SK-N-SH treated with all-trans-retinoic acid at 6 μM for 48 hours (cell line): ENCODE data around the gene C1R.

Experiments used
- ATAC-seq: fragments of 200-7000 bp; cut with Tn5 transposase; 3 replicates; pipeline ENCODE4 v1.9.1; 2020; ENCODE audit warnings: mild to moderate bottlenecking, moderate library complexity
- BACH2 ChIP-seq: fragments of 250-450 bp; sonication (Bioruptor Pico); IDR thresholded peaks from 2 replicates; pipeline ENCODE4 v1.9.0; 2021; ENCODE audit warnings: mild to moderate bottlenecking, borderline replicate concordance
- CREB5 ChIP-seq: fragments of 250-450 bp; sonication (Bioruptor Pico); IDR thresholded peaks from 2 replicates; pipeline ENCODE4 v1.5.1; 2020; ENCODE audit warnings: low read depth, mild to moderate bottlenecking, moderate library complexity
- CSDC2 ChIP-seq: fragments of 250-450 bp; sonication (Bioruptor Pico); IDR thresholded peaks from 2 replicates; pipeline ENCODE4 v1.5.0; 2020; ENCODE audit warnings: mild to moderate bottlenecking, moderate library complexity
- CSRNP3 ChIP-seq: fragments of 250-450 bp; sonication (Bioruptor Pico); IDR thresholded peaks from 2 replicates; pipeline ENCODE4 v1.5.1; 2021; ENCODE audit warnings: mild to moderate bottlenecking, moderate library complexity
- ESRRG ChIP-seq: fragments of 250-450 bp; sonication (Bioruptor Pico); IDR thresholded peaks from 2 replicates; pipeline ENCODE4 v1.6.1; 2021; ENCODE audit warnings: mild to moderate bottlenecking
- GLIS3 ChIP-seq: fragments of 250-450 bp; sonication (Bioruptor Pico); IDR thresholded peaks from 2 replicates; pipeline ENCODE4 v1.5.0; 2020; ENCODE audit warnings: mild to moderate bottlenecking, moderate library complexity
- ISL1 ChIP-seq: fragments of 250-450 bp; sonication (Bioruptor Pico); IDR thresholded peaks from 2 replicates; pipeline ENCODE4 v2.1.2; 2022; ENCODE audit warnings: mild to moderate bottlenecking, moderate library complexity
- OSR1 ChIP-seq: fragments of 250-450 bp; sonication (Bioruptor Pico); IDR thresholded peaks from 2 replicates; pipeline ENCODE4 v1.8.0; 2022; ENCODE audit warnings: moderate library complexity, mild to moderate bottlenecking, inconsistent platforms
- PATZ1 ChIP-seq: fragments of 250-450 bp; sonication (Bioruptor Pico); IDR thresholded peaks from 2 replicates; pipeline ENCODE4 v1.8.0; 2020; ENCODE audit warnings: mild to moderate bottlenecking, moderate library complexity, borderline replicate concordance
- PPARA ChIP-seq: fragments of 250-450 bp; sonication (Bioruptor Pico); IDR thresholded peaks from 2 replicates; pipeline ENCODE4 v1.5.0; 2020; ENCODE audit warnings: mild to moderate bottlenecking, borderline replicate concordance
- RARB ChIP-seq: fragments of 250-450 bp; sonication (Bioruptor Pico); IDR thresholded peaks from 2 replicates; pipeline ENCODE4 v1.8.0; 2021; ENCODE audit warnings: mild to moderate bottlenecking, moderate library complexity
- SNAI2 ChIP-seq: fragments of 250-450 bp; sonication (Bioruptor Pico); IDR thresholded peaks from 2 replicates; pipeline ENCODE4 v1.5.0; 2020; ENCODE audit warnings: mild to moderate bottlenecking, moderate library complexity
- TCF4 ChIP-seq: fragments of 250-450 bp; sonication (Bioruptor Pico); IDR thresholded peaks from 2 replicates; pipeline ENCODE4 v1.8.0; 2021; ENCODE audit warnings: mild to moderate bottlenecking, moderate library complexity, borderline replicate concordance
- TOX ChIP-seq: fragments of 250-450 bp; sonication (Bioruptor Pico); IDR thresholded peaks from 2 replicates; pipeline ENCODE4 v1.8.0; 2021; ENCODE audit warnings: mild to moderate bottlenecking, moderate library complexity, borderline replicate concordance
- ZC3H10 ChIP-seq: fragments of 250-450 bp; sonication (Bioruptor Pico); IDR thresholded peaks from 2 replicates; pipeline ENCODE4 v1.5.1; 2021; ENCODE audit warnings: mild to moderate bottlenecking, moderate library complexity
- ZFP3 ChIP-seq: fragments of 250-450 bp; sonication (Bioruptor Pico); IDR thresholded peaks from 2 replicates; pipeline ENCODE4 v1.5.0; 2020; ENCODE audit warnings: mild to moderate bottlenecking, moderate library complexity
- ZFP30 ChIP-seq: fragments of 450-650 bp; formaldehyde crosslinking; IDR thresholded peaks from 2 replicates; pipeline ENCODE4 v1.5.0; 2022; ENCODE audit warnings: mild to moderate bottlenecking, moderate library complexity
- ZNF565 ChIP-seq: fragments of 450-650 bp; formaldehyde crosslinking; conservative IDR thresholded peaks from 2 replicates; pipeline ENCODE4 v1.5.0; 2020; ENCODE audit warnings: low read depth, mild to moderate bottlenecking, moderate library complexity
- ZNF70 ChIP-seq: fragments of 450-650 bp; formaldehyde crosslinking; IDR thresholded peaks from 2 replicates; pipeline ENCODE4 v1.5.0; 2020; ENCODE audit warnings: mild to moderate bottlenecking, moderate library complexity
- ZNF8 ChIP-seq: fragments of 450-650 bp; formaldehyde crosslinking; IDR thresholded peaks from 2 replicates; pipeline ENCODE4 v1.5.0; 2020; ENCODE audit warnings: mild to moderate bottlenecking, moderate library complexity
- TF ChIP-seq, protein P1 (sequence below): fragments of 250-450 bp; sonication (Bioruptor Pico); IDR thresholded peaks from 2 replicates; pipeline ENCODE4 v1.8.0; 2021; ENCODE audit warnings: low read depth, mild to moderate bottlenecking, moderate library complexity, borderline replicate concordance
- TF ChIP-seq, protein P2 (sequence below): fragments of 250-450 bp; sonication (Bioruptor Pico); IDR thresholded peaks from 2 replicates; pipeline ENCODE4 v1.5.0; 2020; ENCODE audit warnings: mild to moderate bottlenecking, moderate library complexity

Gene C1R

DNA sequence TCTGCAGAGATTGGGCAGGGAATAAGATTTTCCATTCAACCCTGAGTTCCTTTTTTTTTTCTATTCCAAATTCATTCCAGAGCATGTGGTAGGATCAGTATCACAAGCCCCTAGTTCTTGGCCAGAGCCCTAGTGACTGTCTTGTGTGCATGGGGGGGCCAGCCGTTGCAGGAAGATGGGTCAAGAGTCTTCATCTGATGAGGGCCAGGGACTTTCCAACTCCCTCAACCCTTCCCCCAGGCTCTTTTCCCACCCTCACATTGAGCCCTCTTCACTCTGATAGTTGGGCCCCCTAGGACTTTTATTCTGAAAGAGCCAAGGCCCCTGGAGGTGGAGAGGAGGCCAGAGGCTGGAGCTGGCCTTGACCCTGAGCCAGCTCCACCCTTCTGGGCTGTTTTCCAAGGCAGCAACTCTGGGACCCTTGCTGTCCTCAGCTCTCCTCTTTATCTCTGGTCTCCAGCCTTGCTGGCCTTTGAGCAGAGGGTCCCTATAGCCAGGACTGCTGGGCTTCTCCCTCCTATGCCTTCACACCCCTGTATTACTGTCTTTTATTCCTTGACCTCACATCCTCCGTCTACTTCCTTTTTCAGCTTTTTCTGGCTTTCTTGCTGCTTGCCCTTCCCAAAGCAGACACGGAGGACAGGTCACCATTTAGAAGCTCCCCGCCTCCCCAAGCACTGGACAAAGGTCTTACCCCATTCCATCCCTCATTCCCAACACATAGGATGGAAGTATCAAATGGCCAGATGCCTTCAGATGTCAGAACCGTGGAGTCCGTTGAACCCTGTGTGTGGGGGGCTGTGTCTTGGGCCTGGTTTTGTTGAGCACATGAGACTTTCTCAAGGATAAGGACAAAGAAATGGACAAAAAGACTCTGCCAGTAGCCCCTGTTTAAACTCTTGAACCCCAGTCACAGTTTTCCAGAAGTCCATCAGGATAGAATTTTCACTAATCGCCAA, 30.8 kb upstream of the C1R start:
- no peak for ATAC-seq

GRCh38 chr12:7121324-7121723, 29.1 kb upstream of the C1R start:
- no peak for ATAC-seq
- TF ChIP-seq CREB5 (CRISPR knock-in tag) (no peak), ZFP30 (no peak), PPARA (CRISPR knock-in tag) (no peak), CSDC2 (CRISPR knock-in tag) (no peak), SNAI2 (CRISPR knock-in tag) (no peak), BACH2 (no peak), TCF4 (CRISPR knock-in tag) (no peak), ZFP3 (CRISPR knock-in tag) (no peak), RARB (no peak)
- TF ChIP-seq, protein P1, sequence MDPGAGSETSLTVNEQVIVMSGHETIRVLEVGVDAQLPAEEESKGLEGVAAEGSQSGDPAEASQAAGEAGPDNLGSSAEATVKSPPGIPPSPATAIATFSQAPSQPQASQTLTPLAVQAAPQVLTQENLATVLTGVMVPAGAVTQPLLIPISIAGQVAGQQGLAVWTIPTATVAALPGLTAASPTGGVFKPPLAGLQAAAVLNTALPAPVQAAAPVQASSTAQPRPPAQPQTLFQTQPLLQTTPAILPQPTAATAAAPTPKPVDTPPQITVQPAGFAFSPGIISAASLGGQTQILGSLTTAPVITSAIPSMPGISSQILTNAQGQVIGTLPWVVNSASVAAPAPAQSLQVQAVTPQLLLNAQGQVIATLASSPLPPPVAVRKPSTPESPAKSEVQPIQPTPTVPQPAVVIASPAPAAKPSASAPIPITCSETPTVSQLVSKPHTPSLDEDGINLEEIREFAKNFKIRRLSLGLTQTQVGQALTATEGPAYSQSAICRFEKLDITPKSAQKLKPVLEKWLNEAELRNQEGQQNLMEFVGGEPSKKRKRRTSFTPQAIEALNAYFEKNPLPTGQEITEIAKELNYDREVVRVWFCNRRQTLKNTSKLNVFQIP (CRISPR knock-in tag) = no peak

More for the DNA sequence above, 30.8 kb upstream of the C1R start:
- TF ChIP-seq ZC3H10 (no peak), ZNF70 (no peak)
- TF ChIP-seq, all 23 proteins: peak for 0

- no peak for ATAC-seq
- TF ChIP-seq ISL1 (CRISPR knock-in tag) (no peak), GLIS3 (no peak), BACH2 (no peak), RARB (no peak), SNAI2 (CRISPR knock-in tag) (no peak), PATZ1 (CRISPR knock-in tag) (no peak), OSR1 (CRISPR knock-in tag) (no peak), PPARA (CRISPR knock-in tag) (no peak), ZC3H10 (no peak), ZFP30 (no peak), TCF4 (CRISPR knock-in tag) (no peak)
These were observed 27.9 kb upstream of the C1R start for GRCh38 chr12:7120166-7120565.

DNA sequence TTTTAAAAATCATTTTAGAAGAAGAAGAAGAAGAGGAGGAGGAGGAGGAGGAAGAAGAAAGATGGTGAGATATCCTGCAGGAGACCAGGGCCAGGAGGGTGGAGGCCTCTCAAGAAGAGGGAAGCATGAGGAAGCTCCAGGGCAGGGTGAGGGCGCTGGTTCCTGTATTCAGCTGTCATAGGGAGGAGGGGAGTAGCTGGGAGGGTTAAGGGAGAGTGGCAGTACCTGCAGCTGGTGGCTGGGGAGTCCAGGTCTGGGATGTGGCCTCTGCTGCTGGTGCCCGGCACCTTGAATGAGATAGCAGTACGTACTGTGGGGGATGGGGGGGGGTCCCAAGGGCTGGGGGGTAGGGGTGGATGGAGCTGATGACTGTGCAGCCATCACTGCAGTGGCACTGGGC, 26.6 kb upstream of the C1R start:
- no peak for ATAC-seq
- TF ChIP-seq ZFP30 (no peak), RARB (no peak), PATZ1 (CRISPR knock-in tag) (no peak), ZNF8 (CRISPR knock-in tag) (no peak), ESRRG (CRISPR knock-in tag) (no peak), ZC3H10 (no peak), PPARA (CRISPR knock-in tag) (no peak), ZFP3 (CRISPR knock-in tag) (no peak), CSRNP3 (CRISPR knock-in tag) (no peak), BACH2 (no peak), CSDC2 (CRISPR knock-in tag) (no peak), ZNF565 (CRISPR knock-in tag) (no peak), TCF4 (CRISPR knock-in tag) (no peak), GLIS3 (no peak), TOX (CRISPR knock-in tag) (no peak)
- TF ChIP-seq, protein P2, sequence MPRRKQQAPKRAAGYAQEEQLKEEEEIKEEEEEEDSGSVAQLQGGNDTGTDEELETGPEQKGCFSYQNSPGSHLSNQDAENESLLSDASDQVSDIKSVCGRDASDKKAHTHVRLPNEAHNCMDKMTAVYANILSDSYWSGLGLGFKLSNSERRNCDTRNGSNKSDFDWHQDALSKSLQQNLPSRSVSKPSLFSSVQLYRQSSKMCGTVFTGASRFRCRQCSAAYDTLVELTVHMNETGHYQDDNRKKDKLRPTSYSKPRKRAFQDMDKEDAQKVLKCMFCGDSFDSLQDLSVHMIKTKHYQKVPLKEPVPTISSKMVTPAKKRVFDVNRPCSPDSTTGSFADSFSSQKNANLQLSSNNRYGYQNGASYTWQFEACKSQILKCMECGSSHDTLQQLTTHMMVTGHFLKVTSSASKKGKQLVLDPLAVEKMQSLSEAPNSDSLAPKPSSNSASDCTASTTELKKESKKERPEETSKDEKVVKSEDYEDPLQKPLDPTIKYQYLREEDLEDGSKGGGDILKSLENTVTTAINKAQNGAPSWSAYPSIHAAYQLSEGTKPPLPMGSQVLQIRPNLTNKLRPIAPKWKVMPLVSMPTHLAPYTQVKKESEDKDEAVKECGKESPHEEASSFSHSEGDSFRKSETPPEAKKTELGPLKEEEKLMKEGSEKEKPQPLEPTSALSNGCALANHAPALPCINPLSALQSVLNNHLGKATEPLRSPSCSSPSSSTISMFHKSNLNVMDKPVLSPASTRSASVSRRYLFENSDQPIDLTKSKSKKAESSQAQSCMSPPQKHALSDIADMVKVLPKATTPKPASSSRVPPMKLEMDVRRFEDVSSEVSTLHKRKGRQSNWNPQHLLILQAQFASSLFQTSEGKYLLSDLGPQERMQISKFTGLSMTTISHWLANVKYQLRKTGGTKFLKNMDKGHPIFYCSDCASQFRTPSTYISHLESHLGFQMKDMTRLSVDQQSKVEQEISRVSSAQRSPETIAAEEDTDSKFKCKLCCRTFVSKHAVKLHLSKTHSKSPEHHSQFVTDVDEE (CRISPR knock-in tag) = no peak
- TF ChIP-seq, protein P1 (CRISPR knock-in tag) = no peak
